ENCODE results near the gene QSER1. TPM values are rescaled to one million over a fixed set of nuclear protein-coding genes. Genes with fewer than 3 reads are reported as not detected.
A peak's percentile ranks its signal among the peaks of the same experiment; 100 is the strongest.

Gene QSER1
- total RNA-seq, 1 donor from 2014 or later: 21.6 TPM

DNA sequence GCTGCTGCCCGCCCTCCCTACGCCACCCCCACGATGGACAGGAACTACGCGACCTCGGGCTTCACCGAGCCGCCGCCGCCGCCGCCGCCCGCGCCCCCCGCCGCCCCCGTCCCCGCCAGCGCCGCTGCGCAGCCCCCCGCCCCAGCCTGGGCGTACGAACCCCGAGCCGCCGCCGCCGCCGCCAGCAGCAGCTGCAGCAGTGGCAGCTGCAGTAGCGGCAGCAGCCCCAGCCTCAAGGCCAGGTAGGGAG, 407 bp downstream of the QSER1 start:
- TF ChIP-seq, protein P1, sequence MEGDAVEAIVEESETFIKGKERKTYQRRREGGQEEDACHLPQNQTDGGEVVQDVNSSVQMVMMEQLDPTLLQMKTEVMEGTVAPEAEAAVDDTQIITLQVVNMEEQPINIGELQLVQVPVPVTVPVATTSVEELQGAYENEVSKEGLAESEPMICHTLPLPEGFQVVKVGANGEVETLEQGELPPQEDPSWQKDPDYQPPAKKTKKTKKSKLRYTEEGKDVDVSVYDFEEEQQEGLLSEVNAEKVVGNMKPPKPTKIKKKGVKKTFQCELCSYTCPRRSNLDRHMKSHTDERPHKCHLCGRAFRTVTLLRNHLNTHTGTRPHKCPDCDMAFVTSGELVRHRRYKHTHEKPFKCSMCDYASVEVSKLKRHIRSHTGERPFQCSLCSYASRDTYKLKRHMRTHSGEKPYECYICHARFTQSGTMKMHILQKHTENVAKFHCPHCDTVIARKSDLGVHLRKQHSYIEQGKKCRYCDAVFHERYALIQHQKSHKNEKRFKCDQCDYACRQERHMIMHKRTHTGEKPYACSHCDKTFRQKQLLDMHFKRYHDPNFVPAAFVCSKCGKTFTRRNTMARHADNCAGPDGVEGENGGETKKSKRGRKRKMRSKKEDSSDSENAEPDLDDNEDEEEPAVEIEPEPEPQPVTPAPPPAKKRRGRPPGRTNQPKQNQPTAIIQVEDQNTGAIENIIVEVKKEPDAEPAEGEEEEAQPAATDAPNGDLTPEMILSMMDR (IDR thresholded peaks at IDR 0.05; ENCODE audit: insufficient read depth, low read length, poor library complexity, severe bottlenecking): no peak
- no peak for DNase-seq (ENCODE audit: low read depth)
- no peaks in the 10 kb centered on the region for H3K36me3 ChIP-seq (ENCODE audit: control insufficient read depth, insufficient read depth, low read length)
- no peaks in the 10 kb centered on the region for H3K27me3 ChIP-seq (ENCODE audit: control insufficient read depth, insufficient read depth, low read length)
- peak overlapping the region; percentile 86 for H3K4me3 ChIP-seq (ENCODE audit: low read depth, low read length)

DNA sequence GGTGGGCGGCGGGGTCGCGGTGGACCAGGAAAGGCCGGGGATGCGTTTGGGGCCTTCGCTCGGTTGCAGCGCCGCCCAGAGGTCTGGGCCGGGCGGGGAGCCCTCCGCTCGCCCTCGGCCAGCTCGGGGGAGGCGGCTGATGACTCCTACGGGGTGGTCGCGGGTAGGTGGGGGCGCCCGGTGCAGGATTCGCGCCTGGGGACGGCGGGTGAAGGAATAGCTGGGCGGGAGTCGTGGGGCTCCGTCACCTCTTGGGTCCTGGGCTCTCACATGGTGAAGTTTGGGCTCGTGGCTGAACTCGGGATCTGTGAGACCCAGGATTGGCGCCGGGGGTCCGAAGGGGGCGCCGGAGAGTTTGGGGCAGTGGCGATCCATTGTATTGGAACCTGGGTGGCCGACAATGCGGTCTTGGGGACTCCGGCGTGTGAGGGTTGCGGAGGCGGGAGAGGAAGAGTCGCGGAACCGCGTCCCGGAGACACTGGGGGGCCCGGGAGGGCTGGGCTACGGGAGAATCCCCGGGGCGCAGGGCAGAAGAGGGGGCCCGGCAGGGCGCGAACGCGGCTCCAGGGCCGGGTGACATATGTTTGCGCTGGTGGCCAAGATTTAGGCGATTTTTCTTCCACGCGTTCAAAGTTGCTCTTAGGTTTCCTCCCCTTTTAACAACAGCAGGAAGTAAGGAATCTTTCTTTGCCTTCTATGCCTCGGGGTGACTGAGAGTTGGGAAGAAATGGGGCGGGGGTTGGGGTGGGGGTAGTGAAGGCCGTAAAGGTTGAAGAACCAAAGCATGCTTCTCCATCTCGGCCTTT, 935 bp downstream of the QSER1 start:
- no peaks in the 10 kb centered on the region for H3K27me3 ChIP-seq (ENCODE audit: control insufficient read depth, insufficient read depth, low read length)
- H3K4me3 ChIP-seq (ENCODE audit: low read depth, low read length): peak overlapping the region; percentile 86
- H3K36me3 ChIP-seq (ENCODE audit: control insufficient read depth, insufficient read depth, low read length): no peaks in the 10 kb centered on the region
- DNase-seq (ENCODE audit: low read depth): no peak
- TF ChIP-seq, protein P1 (IDR thresholded peaks at IDR 0.05; ENCODE audit: insufficient read depth, low read length, poor library complexity, severe bottlenecking): peak; percentile 43

DNA sequence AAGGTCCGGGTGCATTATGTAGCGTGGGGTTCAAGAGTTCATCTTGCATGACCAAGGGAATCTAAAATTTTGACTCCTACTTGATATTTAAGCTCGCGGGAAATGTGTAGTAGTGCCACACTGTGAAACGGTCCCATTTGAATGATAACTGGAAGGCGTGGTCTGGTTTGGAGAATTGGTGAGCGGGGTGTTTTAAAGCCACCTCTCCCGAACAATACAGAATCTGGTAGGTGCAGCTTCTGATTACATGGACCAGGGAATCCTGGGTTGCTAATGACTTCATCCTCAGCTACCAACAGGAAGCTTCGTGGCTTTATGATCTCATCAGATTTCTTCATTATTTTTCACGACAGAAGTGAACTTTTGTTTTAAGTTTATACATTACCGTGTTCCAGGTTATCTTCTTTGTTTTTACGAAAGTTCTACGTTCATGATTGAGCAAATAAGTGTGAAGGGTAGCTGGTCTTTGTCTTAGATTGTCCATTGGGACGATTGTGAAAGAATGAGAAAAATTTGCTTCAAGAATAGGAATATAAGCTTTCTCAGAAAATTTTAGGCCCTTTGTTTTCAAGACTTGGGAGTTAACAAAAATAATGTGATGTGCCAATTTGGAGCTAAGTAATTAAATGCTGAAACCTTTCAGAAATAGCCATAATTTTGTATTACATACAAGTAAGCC, 1.7 kb downstream of the QSER1 start:
- peak; percentile 83 for DNase-seq (ENCODE audit: low read depth)
- TF ChIP-seq, protein P1 (IDR thresholded peaks at IDR 0.05; ENCODE audit: insufficient read depth, low read length, poor library complexity, severe bottlenecking): no peak
- Histone ChIP-seq H3K27me3 (ENCODE audit: control insufficient read depth, insufficient read depth, low read length) (no peaks in the 10 kb centered on the region), H3K36me3 (ENCODE audit: control insufficient read depth, insufficient read depth, low read length) (no peaks in the 10 kb centered on the region), H3K4me3 (ENCODE audit: low read depth, low read length) (peak overlapping the region; percentile 86)

DNA sequence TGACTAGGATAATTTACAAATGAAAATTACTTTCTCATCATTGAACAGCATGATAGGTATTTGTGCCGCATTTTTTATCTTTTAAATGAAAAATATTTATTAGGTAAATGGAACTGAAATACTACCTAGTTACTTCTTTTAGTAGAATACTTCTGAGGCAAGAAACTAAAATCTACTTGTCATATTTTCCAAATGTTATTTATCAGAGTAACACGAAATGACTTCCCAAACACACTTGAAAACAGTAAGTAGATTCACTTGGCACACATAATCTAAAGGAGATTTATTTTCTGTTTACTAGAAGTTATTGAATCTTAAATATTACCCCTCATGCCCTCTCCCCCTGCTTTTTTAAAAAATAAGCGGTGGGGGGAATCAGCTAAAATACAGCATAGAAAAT, 2.3 kb downstream of the QSER1 start:
- Histone ChIP-seq H3K4me3 (ENCODE audit: low read depth, low read length) (peak overlapping the region; percentile 86), H3K27me3 (ENCODE audit: control insufficient read depth, insufficient read depth, low read length) (no peaks in the 10 kb centered on the region), H3K36me3 (ENCODE audit: control insufficient read depth, insufficient read depth, low read length) (no peaks in the 10 kb centered on the region)
- TF ChIP-seq, protein P1 (IDR thresholded peaks at IDR 0.05; ENCODE audit: insufficient read depth, low read length, poor library complexity, severe bottlenecking): no peak
- DNase-seq (ENCODE audit: low read depth): no peak

DNA sequence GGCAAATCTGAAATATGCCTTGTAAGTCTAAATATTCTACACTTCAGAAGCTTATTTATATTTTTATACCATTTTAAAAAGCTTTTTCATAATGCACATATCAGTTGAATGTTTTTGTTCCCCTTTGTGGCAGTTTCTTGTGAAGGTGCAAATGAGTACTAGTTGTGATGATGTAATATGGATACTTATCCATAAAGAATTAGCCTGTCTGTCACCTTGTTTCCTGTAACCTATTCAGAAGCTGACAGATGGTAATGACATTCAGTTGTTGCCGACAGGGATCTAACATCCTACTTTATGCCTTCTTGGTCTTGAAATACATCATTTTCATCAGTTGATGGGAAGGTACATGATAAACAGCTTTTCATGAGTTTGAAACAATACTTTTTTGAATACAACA, 2.9 kb downstream of the QSER1 start:
- DNase-seq (ENCODE audit: low read depth): no peak
- TF ChIP-seq, protein P1 (IDR thresholded peaks at IDR 0.05; ENCODE audit: insufficient read depth, low read length, poor library complexity, severe bottlenecking): no peak
- H3K27me3 ChIP-seq (ENCODE audit: control insufficient read depth, insufficient read depth, low read length): no peaks in the 10 kb centered on the region
- H3K36me3 ChIP-seq (ENCODE audit: control insufficient read depth, insufficient read depth, low read length): no peaks in the 10 kb centered on the region
- no peak overlapping the region for H3K4me3 ChIP-seq (ENCODE audit: low read depth, low read length)

All from kidney epithelial cell (primary cell).